Activated CD4-positive, alpha-beta memory T cell treated with anti-CD3 and anti-CD28 coated beads, Interleukin-2, amount 10 ng/mL, durations not matched to agents 7 days and 5 days (primary cell): ENCODE measurements around the gene MRPL22. TPM values are rescaled to one million over a fixed set of nuclear protein-coding genes. Genes with fewer than 3 reads are reported as not detected.
"Not testable (repeated sequence)": the region's sequence is repeated elsewhere in the genome, so short reads cannot be mapped to it uniquely, and the experiment has no call there.

Experiments
- CTCF ChIA-PET: fragments of 350-600 bp; sonication (Branson Sonifier 250); formaldehyde crosslinking; loops from one replicate; lab custom pipeline; 2021; ENCODE audit warnings: antibody characterized with exemption, inconsistent platforms; lab: Charles Lee
- POLR2A ChIA-PET: fragments of 350-600 bp; sonication (Branson Sonifier 250); formaldehyde crosslinking; loops from one replicate; lab custom pipeline; 2021; ENCODE audit warnings: antibody characterized with exemption; lab: Charles Lee
- DNase-seq: peaks from one replicate; pipeline ENCODE4 v3.0.0-alpha.2; 2020
- H3K27ac Mint-ChIP-seq: one replicate; pipeline ENCODE4 v1.8.0; 2021; ENCODE audit warnings: mild to moderate bottlenecking, mixed read lengths
- H3K27me3 Mint-ChIP-seq: one replicate; pipeline ENCODE4 v1.8.0; 2021; ENCODE audit warnings: mixed read lengths
- H3K36me3 Mint-ChIP-seq: one replicate; pipeline ENCODE4 v1.8.0; 2021; ENCODE audit warnings: low read depth, mixed read lengths
- H3K4me1 Mint-ChIP-seq: one replicate; pipeline ENCODE4 v1.8.0; 2021; ENCODE audit warnings: mixed read lengths
- H3K4me3 Mint-ChIP-seq: one replicate; pipeline ENCODE4 v1.8.0; 2021; ENCODE audit warnings: mild to moderate bottlenecking, mixed read lengths
- H3K9me3 Mint-ChIP-seq: one replicate; pipeline ENCODE4 v1.8.0; 2021; ENCODE audit warnings: mixed read lengths
- total RNA-seq, 2 experiments: library from RNA; stranded (reverse); gene quantifications; one replicate each; pipeline ENCODE4 v1.2.3, GENCODE V29; 2021

MRPL22 gene
- total RNA-seq, 2 experiments from 2014 or later, result 60.0 to 62.2 TPM

DNA sequence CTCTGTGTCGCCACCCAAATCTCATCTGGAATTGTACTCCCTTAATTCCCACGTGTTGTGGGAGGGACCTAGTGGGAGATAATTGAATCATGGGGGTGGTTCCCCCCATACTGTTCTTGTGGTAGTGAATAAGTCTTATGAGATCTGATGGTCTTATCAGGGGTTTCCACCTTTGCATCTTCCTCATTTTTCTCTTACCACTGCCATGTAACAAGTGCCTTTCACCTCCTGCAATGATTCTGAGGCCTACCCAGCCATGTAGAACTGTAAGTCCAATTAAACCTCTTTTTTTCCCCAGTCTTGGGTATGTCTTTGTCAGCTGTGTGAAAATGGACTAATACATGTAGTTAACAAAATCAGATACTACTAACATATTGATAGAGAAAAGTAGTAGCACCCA, 37.4 kb downstream of the MRPL22 start:
- H3K4me3 Mint-ChIP-seq, H3K36me3 Mint-ChIP-seq, H3K27ac Mint-ChIP-seq, DNase-seq, CTCF ChIA-PET, H3K27me3 Mint-ChIP-seq, H3K9me3 Mint-ChIP-seq, H3K4me1 Mint-ChIP-seq, POLR2A ChIA-PET: not testable (repeated sequence)

DNA sequence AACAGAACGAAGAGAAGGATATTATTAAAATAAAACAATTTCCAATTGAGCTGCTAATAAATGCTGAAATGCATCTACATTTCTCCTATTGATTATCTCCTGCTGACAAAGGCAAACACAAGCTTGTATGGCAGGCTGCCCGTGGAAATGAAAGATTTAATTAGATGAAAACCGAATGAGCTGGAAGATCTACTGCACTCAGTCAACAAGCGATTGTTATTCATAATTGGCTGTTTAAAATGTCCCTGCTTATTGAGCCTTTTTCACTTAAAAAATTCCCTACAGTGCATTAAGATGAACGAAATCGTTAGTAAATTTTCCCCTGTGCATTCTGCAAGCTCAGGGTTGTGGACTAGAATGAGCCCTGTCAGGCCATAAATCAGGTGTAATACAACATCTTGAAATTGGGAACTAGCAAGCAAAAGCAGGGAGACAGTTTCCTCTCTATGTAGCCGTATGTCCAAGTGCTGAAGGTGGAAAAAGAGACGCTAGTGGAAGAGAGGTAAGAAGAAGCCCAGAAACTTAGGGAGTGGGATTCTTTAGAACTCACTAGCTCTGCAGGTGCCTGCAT, 44.2 kb downstream of the MRPL22 start:
- CTCF ChIA-PET, result interaction anchor here (0.5 kb wide), 1 partner anchor 69 kb away, joined by 3 read pairs; no protein-coding TSS in a partner anchor
- Mint-ChIP-seq H3K4me3 (no peak overlapping the region), H3K36me3 (no peaks in the 10 kb centered on the region), H3K27ac (no peak overlapping the region), H3K27me3 (peaks cover 10% of the 10 kb centered on the region), H3K9me3 (no peaks in the 10 kb centered on the region), H3K4me1 (no peaks in the 10 kb centered on the region)
- DNase-seq, result no peak
- POLR2A ChIA-PET, result no interaction called here

- Mint-ChIP-seq H3K36me3 (no peaks in the 10 kb centered on the region), H3K4me1 (no peaks in the 10 kb centered on the region), H3K9me3 (no peaks in the 10 kb centered on the region), H3K27me3 (peaks cover 10% of the 10 kb centered on the region), H3K27ac (no peak overlapping the region), H3K4me3 (no peak overlapping the region)
- CTCF ChIA-PET, result no interaction called here
- DNase-seq, result no peak
- POLR2A ChIA-PET, result no interaction called here
Observed at GRCh38 chr5:154986151-154986550, 45.3 kb downstream of the MRPL22 start.

GRCh38 chr5:154989626-154990025, 48.8 kb downstream of the MRPL22 start:
- H3K4me3 Mint-ChIP-seq, result no peak overlapping the region
- no peak for DNase-seq
- ChIA-PET POLR2A (interaction anchor here (0.8 kb wide), 1 partner anchor 14 kb away, joined by 3 read pairs; no protein-coding TSS in a partner anchor), CTCF (no interaction called here)
- H3K27me3 Mint-ChIP-seq, result peaks cover 4% of the 10 kb centered on the region
- no peak overlapping the region for H3K27ac Mint-ChIP-seq
- no peaks in the 10 kb centered on the region for H3K4me1 Mint-ChIP-seq
- H3K9me3 Mint-ChIP-seq, result no peaks in the 10 kb centered on the region
- no peaks in the 10 kb centered on the region for H3K36me3 Mint-ChIP-seq

- CTCF ChIA-PET, result no interaction called here
- Mint-ChIP-seq H3K27me3 (peaks cover 2% of the 10 kb centered on the region), H3K36me3 (no peaks in the 10 kb centered on the region)
Observed at GRCh38 chr5:154993461-154993860, 52.6 kb downstream of the MRPL22 start.

GRCh38 chr5:154995679-154996078, 54.8 kb downstream of the MRPL22 start:
- no peak overlapping the region for H3K27ac Mint-ChIP-seq
- ChIA-PET POLR2A (no interaction called here), CTCF (no interaction called here)
- peaks cover 4% of the 10 kb centered on the region for H3K4me1 Mint-ChIP-seq
- no peak overlapping the region for H3K4me3 Mint-ChIP-seq
- H3K9me3 Mint-ChIP-seq, result no peaks in the 10 kb centered on the region
- DNase-seq, result no peak
- H3K36me3 Mint-ChIP-seq, result no peaks in the 10 kb centered on the region
- peaks cover 11% of the 10 kb centered on the region for H3K27me3 Mint-ChIP-seq

More at GRCh38 chr5:154993461-154993860, 52.6 kb downstream of the MRPL22 start:
- no peaks in the 10 kb centered on the region for H3K4me1 Mint-ChIP-seq
- DNase-seq, result no peak
- no peak overlapping the region for H3K27ac Mint-ChIP-seq
- no peak overlapping the region for H3K4me3 Mint-ChIP-seq
- no peaks in the 10 kb centered on the region for H3K9me3 Mint-ChIP-seq
- POLR2A ChIA-PET, result no interaction called here

- peaks cover 4% of the 10 kb centered on the region for H3K4me1 Mint-ChIP-seq
- DNase-seq, result no peak
- no peak overlapping the region for H3K27ac Mint-ChIP-seq
- no peaks in the 10 kb centered on the region for H3K9me3 Mint-ChIP-seq
- peaks cover 13% of the 10 kb centered on the region for H3K27me3 Mint-ChIP-seq
- H3K36me3 Mint-ChIP-seq, result no peaks in the 10 kb centered on the region
- H3K4me3 Mint-ChIP-seq, result no peak overlapping the region
- POLR2A ChIA-PET, result no interaction called here
- CTCF ChIA-PET, result no interaction called here
Observed at GRCh38 chr5:154997746-154998145, 56.9 kb downstream of the MRPL22 start.

- Mint-ChIP-seq H3K36me3 (no peaks in the 10 kb centered on the region), H3K27me3 (peaks cover 13% of the 10 kb centered on the region), H3K4me1 (peaks cover 4% of the 10 kb centered on the region), H3K27ac (no peak overlapping the region), H3K4me3 (no peak overlapping the region), H3K9me3 (no peaks in the 10 kb centered on the region)
- ChIA-PET CTCF (no interaction called here), POLR2A (no interaction called here)
- no peak for DNase-seq
Observed at GRCh38 chr5:154999865-155000264, 59.0 kb downstream of the MRPL22 start.

GRCh38 chr5:155001523-155001922, 60.6 kb downstream of the MRPL22 start:
- ChIA-PET CTCF (no interaction called here), POLR2A (no interaction called here)
- no peak overlapping the region for H3K27ac Mint-ChIP-seq
- no peak overlapping the region for H3K4me3 Mint-ChIP-seq
- H3K9me3 Mint-ChIP-seq, result no peaks in the 10 kb centered on the region
- peaks cover 15% of the 10 kb centered on the region for H3K27me3 Mint-ChIP-seq
- no peak for DNase-seq
- peaks cover 4% of the 10 kb centered on the region for H3K4me1 Mint-ChIP-seq
- no peaks in the 10 kb centered on the region for H3K36me3 Mint-ChIP-seq

DNA sequence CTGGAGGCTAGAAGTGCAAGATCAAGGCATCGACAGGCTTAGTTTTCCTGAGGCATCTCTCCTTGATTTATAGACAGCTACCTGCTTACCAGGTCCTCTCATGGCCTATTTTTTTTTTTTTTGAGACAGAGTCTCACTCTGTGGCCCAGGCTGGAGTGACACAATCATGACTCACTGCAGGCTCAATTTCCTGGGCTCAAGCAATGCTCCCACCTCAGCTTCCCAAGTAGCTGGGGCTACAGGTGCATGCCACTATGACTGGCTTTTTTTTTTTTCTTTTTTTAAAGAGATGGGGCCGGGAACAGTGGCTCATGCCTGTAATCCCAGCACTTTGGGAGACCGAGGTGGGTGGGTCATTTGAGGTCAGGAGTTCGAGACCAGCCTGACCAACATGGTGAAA, 61.8 kb downstream of the MRPL22 start:
- H3K27ac Mint-ChIP-seq, H3K4me3 Mint-ChIP-seq, H3K9me3 Mint-ChIP-seq, H3K36me3 Mint-ChIP-seq, DNase-seq, POLR2A ChIA-PET, H3K4me1 Mint-ChIP-seq: not testable (repeated sequence)
- peaks cover 15% of the 10 kb centered on the region for H3K27me3 Mint-ChIP-seq
- CTCF ChIA-PET, result interaction anchor here (0.7 to 1.5 kb wide), 2 partner anchors 57 to 353 kb away, joined by 3 to 4 read pairs; no protein-coding TSS in a partner anchor

- ChIA-PET POLR2A (no interaction called here), CTCF (interaction anchor here (0.5 to 1.2 kb wide), 8 partner anchors 15 to 354 kb away, joined by 3 to 7 read pairs (median 4); no protein-coding TSS in a partner anchor)
- H3K27ac Mint-ChIP-seq, result no peak overlapping the region
- H3K9me3 Mint-ChIP-seq, result no peaks in the 10 kb centered on the region
- H3K4me3 Mint-ChIP-seq, result no peak overlapping the region
- DNase-seq, result peak; percentile 39
- peaks cover 7% of the 10 kb centered on the region for H3K27me3 Mint-ChIP-seq
- peaks cover 4% of the 10 kb centered on the region for H3K4me1 Mint-ChIP-seq
- no peaks in the 10 kb centered on the region for H3K36me3 Mint-ChIP-seq
Observed at GRCh38 chr5:155004138-155004744, 63.4 kb downstream of the MRPL22 start.

- CTCF ChIA-PET, POLR2A ChIA-PET, H3K4me1 Mint-ChIP-seq, H3K27me3 Mint-ChIP-seq, H3K27ac Mint-ChIP-seq, H3K36me3 Mint-ChIP-seq, DNase-seq, H3K4me3 Mint-ChIP-seq, H3K9me3 Mint-ChIP-seq: not testable (repeated sequence)
Observed at GRCh38 chr5:155006265-155006664, 65.4 kb downstream of the MRPL22 start.

- ChIA-PET CTCF (no interaction called here), POLR2A (no interaction called here)
- H3K4me3 Mint-ChIP-seq, result no peak overlapping the region
- no peak overlapping the region for H3K27ac Mint-ChIP-seq
- H3K4me1 Mint-ChIP-seq, result no peaks in the 10 kb centered on the region
- H3K9me3 Mint-ChIP-seq, result no peaks in the 10 kb centered on the region
- DNase-seq, result no peak
- H3K36me3 Mint-ChIP-seq, result no peaks in the 10 kb centered on the region
- H3K27me3 Mint-ChIP-seq, result peaks cover 19% of the 10 kb centered on the region
Observed at GRCh38 chr5:155008669-155009068, 67.8 kb downstream of the MRPL22 start.

DNA sequence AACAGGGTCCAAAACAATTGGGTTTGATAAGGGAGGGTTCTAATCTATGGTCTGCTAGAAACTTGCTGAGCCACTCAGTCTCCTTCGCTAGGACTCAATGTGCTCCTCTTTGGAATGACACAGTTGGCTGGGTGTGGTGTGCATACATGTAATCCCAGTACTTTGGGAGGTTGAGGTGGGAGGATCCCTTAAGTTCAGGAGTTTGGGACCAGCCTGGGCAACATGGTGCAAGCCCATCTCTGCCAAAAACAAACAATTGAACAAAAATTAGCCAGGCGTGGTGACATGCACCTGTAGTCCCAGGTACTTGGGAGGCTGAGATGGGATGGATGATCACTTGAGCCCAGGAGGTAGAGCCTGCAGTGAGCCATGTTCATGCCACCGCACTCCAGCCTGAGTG, 70.0 kb downstream of the MRPL22 start:
- POLR2A ChIA-PET, result no interaction called here
- Mint-ChIP-seq H3K27me3 (peaks cover 20% of the 10 kb centered on the region), H3K27ac (no peak overlapping the region), H3K4me1 (peaks cover 16% of the 10 kb centered on the region), H3K9me3 (no peaks in the 10 kb centered on the region), H3K36me3 (no peaks in the 10 kb centered on the region), H3K4me3 (no peak overlapping the region)
- DNase-seq, result no peak
- CTCF ChIA-PET, result no interaction called here
